Measurements from ENCODE around the gene NDUFS8.

NDUFS8 gene

DNA sequence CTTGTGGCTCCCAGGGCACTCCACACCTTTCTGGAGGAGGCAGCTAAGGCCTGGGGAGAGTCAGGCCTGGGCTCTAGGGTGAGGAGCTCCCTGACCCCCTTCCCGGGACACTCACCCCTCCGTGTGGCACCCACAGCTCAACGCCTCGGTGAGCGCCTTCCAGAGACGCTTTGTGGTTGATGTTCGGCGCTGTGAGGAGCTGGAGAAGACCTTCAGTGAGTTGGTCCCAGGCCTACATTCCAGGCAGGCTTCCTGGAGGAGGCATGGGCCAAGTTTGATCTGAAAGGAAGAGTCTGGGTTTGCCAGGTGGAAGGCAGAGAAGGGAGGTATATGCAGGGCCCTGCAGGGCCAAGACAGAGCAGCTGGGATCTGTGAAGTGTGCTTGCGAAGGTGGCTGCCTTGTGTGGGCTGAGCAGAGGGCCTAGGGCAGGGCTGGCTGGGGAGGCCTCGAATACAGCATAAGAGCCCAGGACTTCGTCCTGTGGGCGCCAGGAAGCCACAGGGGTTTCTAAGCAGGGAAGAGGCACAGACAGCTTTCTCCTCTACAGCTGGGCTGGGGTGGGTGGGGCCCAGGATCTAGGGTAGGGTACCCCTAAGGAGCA, 11.2 kb downstream of the NDUFS8 start:
- no peak overlapping the region for H3K9ac ChIP-seq (ENCODE audit: low read length)
- no peaks in the 10 kb centered on the region for H3K27me3 ChIP-seq (ENCODE audit: control insufficient read depth, insufficient read depth, low read length)
- no peak overlapping the region for H3K27ac ChIP-seq (ENCODE audit: low read length)
- peaks cover 6% of the 10 kb centered on the region for H3K4me1 ChIP-seq (ENCODE audit: control insufficient read depth, low read depth, low read length)
- no peak overlapping the region for H3K4me3 ChIP-seq (ENCODE audit: low read length)
- H3K9me3 ChIP-seq (ENCODE audit: control insufficient read depth, low read depth, low read length) = no peaks in the 10 kb centered on the region
- no peaks in the 10 kb centered on the region for H3K36me3 ChIP-seq (ENCODE audit: control insufficient read depth, low read depth, low read length)

DNA sequence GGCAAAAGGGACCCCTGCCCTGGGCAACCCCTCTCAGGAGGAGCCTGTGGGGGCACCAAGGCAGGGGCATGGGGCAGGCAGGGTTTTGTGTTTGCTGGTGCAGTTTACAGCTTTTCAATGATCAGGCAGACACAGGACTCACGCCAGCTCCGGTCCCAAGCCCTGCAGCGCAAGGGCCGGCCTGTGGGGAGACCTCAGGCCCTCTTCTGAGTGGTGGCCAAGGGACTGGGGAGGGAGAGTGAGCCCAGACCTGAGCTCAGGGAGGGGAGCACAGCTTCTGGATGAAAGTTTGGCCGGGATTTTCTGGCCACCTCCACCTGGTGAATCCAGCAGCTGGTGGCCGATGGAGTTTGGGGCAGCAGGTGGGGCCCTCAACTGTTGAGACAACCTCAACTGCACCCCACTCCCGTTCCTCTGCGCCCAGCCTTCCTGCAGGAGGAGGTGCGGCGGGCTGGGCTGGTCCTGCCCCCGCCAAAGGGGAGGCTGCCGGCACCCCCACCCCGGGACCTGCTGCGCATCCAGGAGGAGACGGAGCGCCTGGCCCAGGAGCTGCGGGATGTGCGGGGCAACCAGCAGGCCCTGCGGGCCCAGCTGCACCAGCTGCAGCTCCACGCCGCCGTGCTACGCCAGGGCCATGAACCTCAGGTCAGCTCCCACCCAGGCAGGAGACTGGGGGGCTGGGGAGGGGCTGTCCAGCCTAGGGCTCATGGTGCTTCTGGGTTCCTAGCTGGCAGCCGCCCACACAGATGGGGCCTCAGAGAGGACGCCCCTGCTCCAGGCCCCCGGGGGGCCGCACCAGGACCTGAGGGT, 11.9 kb downstream of the NDUFS8 start:
- Histone ChIP-seq H3K27ac (ENCODE audit: low read length) (no peak overlapping the region), H3K9me3 (ENCODE audit: control insufficient read depth, low read depth, low read length) (no peaks in the 10 kb centered on the region), H3K4me3 (ENCODE audit: low read length) (no peak overlapping the region), H3K9ac (ENCODE audit: low read length) (no peak overlapping the region), H3K36me3 (ENCODE audit: control insufficient read depth, low read depth, low read length) (no peaks in the 10 kb centered on the region), H3K27me3 (ENCODE audit: control insufficient read depth, insufficient read depth, low read length) (no peaks in the 10 kb centered on the region), H3K4me1 (ENCODE audit: control insufficient read depth, low read depth, low read length) (peaks cover 6% of the 10 kb centered on the region)

DNA sequence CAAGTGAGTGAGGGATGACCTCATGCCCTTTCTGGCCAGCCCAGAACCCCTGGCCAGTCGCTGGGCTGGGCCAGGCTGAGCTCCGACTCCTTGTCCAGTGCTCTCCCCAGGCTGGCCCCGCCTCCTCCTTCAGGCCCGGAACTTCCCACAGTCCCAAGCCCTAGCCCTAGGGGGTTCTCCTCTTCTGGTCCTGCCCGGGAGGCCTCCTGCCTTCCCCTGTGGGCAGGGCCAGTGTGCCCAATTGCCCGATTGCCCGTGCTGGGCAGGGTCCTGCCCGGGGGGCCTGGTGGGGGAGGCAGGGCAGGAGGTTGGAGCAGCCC, 12.5 kb downstream of the NDUFS8 start:
- no peaks in the 10 kb centered on the region for H3K36me3 ChIP-seq (ENCODE audit: control insufficient read depth, low read depth, low read length)
- H3K9me3 ChIP-seq (ENCODE audit: control insufficient read depth, low read depth, low read length) = no peaks in the 10 kb centered on the region
- H3K27me3 ChIP-seq (ENCODE audit: control insufficient read depth, insufficient read depth, low read length) = no peaks in the 10 kb centered on the region
- H3K27ac ChIP-seq (ENCODE audit: low read length) = no peak overlapping the region
- peaks cover 6% of the 10 kb centered on the region for H3K4me1 ChIP-seq (ENCODE audit: control insufficient read depth, low read depth, low read length)
- H3K4me3 ChIP-seq (ENCODE audit: low read length) = no peak overlapping the region
- no peak overlapping the region for H3K9ac ChIP-seq (ENCODE audit: low read length)

DNA sequence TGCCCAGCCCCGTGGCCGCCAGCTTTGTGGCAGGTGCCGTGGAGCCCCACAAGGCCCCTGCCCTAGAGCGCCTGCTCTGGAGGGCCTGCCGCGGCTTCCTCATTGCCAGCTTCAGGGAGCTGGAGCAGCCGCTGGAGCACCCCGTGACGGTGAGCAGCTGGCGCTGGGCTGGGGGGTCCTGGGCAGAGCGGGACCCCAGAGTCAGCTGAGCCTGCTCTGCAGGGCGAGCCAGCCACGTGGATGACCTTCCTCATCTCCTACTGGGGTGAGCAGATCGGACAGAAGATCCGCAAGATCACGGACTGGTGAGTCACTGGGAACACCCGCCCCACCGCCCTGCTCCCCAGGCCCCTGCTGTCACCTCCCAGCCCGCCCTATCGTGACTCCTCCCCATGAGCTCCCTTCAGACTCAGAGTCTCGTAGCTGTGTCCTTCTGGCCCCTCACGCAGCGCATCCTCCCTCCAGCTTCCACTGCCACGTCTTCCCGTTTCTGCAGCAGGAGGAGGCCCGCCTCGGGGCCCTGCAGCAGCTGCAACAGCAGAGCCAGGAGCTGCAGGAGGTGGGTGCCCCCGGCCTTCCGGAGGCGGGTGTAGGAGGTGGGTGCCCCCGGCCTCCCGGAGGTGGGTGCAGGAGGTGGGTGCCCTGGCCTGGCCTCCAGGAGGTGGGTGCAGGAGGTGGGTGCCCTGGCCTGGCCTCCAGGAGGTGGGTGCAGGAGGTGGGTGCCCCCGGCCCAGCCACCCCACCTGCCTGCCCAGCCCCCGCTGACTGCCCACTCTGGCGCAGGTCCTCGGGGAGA, 13.1 kb downstream of the NDUFS8 start:
- Histone ChIP-seq H3K27ac (ENCODE audit: low read length) (no peak overlapping the region), H3K36me3 (ENCODE audit: control insufficient read depth, low read depth, low read length) (no peaks in the 10 kb centered on the region), H3K4me3 (ENCODE audit: low read length) (no peak overlapping the region), H3K9me3 (ENCODE audit: control insufficient read depth, low read depth, low read length) (no peaks in the 10 kb centered on the region), H3K4me1 (ENCODE audit: control insufficient read depth, low read depth, low read length) (peaks cover 2% of the 10 kb centered on the region), H3K9ac (ENCODE audit: low read length) (no peak overlapping the region), H3K27me3 (ENCODE audit: control insufficient read depth, insufficient read depth, low read length) (no peaks in the 10 kb centered on the region)

DNA sequence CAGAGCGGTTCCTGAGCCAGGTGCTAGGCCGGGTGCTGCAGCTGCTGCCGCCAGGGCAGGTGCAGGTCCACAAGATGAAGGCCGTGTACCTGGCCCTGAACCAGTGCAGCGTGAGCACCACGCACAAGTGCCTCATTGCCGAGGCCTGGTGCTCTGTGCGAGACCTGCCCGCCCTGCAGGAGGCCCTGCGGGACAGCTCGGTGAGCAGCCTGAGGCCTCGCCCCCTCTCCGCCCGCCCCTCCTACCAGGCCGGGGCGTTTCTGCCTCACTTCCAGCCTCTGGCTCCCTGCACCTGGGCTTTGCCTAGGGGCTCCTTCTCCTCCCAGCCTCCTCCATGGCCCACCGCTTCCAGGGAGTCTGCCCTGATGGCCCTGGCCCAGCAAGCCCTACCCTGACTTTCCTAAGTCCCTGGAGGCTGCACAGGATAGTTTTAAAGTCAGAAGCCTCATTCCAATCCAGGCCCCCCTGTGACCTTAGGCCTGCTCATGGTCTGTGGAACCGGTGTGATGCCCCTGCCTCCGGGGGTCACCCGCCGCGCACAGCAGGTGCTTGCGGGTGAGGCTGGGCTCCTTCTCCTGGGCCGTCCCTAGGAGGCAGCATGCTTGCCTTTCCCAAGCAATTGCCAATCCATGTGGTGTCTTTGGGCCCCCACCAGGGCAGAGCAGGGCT, 13.8 kb downstream of the NDUFS8 start:
- H3K9ac ChIP-seq (ENCODE audit: low read length) = no peak overlapping the region
- no peaks in the 10 kb centered on the region for H3K27me3 ChIP-seq (ENCODE audit: control insufficient read depth, insufficient read depth, low read length)
- no peaks in the 10 kb centered on the region for H3K9me3 ChIP-seq (ENCODE audit: control insufficient read depth, low read depth, low read length)
- peaks cover 2% of the 10 kb centered on the region for H3K4me1 ChIP-seq (ENCODE audit: control insufficient read depth, low read depth, low read length)
- no peaks in the 10 kb centered on the region for H3K36me3 ChIP-seq (ENCODE audit: control insufficient read depth, low read depth, low read length)
- no peak overlapping the region for H3K27ac ChIP-seq (ENCODE audit: low read length)
- H3K4me3 ChIP-seq (ENCODE audit: low read length) = no peak overlapping the region

DNA sequence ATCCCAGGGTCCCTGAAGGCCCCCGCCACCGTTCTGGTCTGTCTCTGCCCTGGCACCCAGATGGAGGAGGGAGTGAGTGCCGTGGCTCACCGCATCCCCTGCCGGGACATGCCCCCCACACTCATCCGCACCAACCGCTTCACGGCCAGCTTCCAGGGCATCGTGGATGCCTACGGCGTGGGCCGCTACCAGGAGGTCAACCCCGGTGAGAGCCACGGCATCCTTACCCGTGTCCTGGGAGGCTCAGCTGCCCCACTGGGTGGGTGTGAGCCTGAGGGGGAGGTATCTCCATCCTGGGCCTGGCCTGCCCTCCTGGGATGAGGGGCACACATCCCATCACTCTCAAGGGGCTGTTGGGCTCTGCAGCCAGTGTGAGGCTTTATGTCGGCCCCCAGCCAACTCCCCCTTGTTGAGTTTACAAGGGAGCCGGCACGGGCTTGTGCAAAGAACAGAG, 14.4 kb downstream of the NDUFS8 start:
- Histone ChIP-seq H3K36me3 (ENCODE audit: control insufficient read depth, low read depth, low read length) (no peaks in the 10 kb centered on the region), H3K27ac (ENCODE audit: low read length) (no peak overlapping the region), H3K27me3 (ENCODE audit: control insufficient read depth, insufficient read depth, low read length) (no peaks in the 10 kb centered on the region), H3K9ac (ENCODE audit: low read length) (no peak overlapping the region), H3K4me1 (ENCODE audit: control insufficient read depth, low read depth, low read length) (peaks cover 2% of the 10 kb centered on the region), H3K9me3 (ENCODE audit: control insufficient read depth, low read depth, low read length) (no peaks in the 10 kb centered on the region), H3K4me3 (ENCODE audit: low read length) (no peak overlapping the region)

DNA sequence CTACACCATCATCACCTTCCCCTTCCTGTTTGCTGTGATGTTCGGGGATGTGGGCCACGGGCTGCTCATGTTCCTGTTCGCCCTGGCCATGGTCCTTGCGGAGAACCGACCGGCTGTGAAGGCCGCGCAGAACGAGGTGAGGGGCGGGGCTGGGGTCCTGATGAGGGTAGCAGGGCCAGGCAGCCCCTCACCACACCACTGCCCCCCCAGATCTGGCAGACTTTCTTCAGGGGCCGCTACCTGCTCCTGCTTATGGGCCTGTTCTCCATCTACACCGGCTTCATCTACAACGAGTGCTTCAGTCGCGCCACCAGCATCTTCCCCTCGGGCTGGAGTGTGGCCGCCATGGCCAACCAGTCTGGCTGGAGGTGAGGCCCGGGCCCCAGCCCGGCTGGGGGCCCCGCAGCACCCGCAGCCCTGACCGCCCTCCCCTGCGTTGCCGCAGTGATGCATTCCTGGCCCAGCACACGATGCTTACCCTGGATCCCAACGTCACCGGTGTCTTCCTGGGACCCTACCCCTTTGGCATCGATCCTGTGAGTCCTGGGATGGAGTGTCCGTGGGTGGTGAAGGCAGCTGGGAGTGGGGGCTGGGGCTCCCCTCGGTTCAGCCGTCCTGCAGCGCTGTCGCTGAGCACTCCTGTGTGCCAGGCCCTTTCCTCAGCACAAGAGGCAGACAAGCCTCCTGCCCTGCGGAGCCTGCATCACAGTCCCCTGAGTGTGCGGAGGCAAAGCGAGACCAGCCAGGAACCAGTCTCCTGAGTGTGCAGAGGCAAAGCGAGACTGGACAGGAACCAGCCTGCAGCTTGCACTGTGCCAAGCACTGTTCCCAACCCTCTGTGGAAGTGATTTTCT, 17.2 kb downstream of the NDUFS8 start:
- H3K4me1 ChIP-seq (ENCODE audit: control insufficient read depth, low read depth, low read length) = no peaks in the 10 kb centered on the region
- H3K9me3 ChIP-seq (ENCODE audit: control insufficient read depth, low read depth, low read length) = no peaks in the 10 kb centered on the region
- no peak overlapping the region for H3K4me3 ChIP-seq (ENCODE audit: low read length)
- no peaks in the 10 kb centered on the region for H3K36me3 ChIP-seq (ENCODE audit: control insufficient read depth, low read depth, low read length)
- H3K9ac ChIP-seq (ENCODE audit: low read length) = no peak overlapping the region
- no peak overlapping the region for H3K27ac ChIP-seq (ENCODE audit: low read length)
- no peaks in the 10 kb centered on the region for H3K27me3 ChIP-seq (ENCODE audit: control insufficient read depth, insufficient read depth, low read length)

DNA sequence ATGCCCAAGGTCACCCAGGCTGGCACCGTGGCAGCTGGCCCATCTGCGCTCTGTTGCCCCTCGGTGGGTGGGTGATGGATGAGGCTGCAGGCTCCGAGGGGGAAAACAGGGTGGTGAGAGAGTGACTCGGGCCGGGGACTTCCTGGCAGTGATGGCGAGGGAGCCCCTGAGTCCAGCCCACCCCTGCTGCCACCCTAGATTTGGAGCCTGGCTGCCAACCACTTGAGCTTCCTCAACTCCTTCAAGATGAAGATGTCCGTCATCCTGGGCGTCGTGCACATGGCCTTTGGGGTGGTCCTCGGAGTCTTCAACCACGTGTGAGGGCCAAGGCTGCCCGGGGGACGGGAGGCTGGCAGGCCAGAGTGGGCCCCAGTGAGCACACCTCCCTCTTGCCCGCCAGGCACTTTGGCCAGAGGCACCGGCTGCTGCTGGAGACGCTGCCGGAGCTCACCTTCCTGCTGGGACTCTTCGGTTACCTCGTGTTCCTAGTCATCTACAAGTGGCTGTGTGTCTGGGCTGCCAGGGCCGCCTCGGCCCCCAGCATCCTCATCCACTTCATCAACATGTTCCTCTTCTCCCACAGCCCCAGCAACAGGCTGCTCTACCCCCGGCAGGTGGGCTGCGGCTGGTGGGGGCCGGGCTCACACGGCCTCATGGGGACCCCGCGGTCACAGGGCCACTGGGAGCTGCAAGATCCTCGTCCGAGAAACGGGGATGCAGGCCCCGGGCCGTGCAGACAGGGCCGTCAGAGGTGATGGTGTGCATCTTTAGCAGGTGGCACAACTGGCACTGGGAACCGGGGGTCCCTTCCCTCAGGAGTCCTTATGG, 18.4 kb downstream of the NDUFS8 start:
- no peaks in the 10 kb centered on the region for H3K9me3 ChIP-seq (ENCODE audit: control insufficient read depth, low read depth, low read length)
- no peak overlapping the region for H3K27ac ChIP-seq (ENCODE audit: low read length)
- H3K9ac ChIP-seq (ENCODE audit: low read length) = no peak overlapping the region
- H3K36me3 ChIP-seq (ENCODE audit: control insufficient read depth, low read depth, low read length) = no peaks in the 10 kb centered on the region
- no peaks in the 10 kb centered on the region for H3K4me1 ChIP-seq (ENCODE audit: control insufficient read depth, low read depth, low read length)
- no peaks in the 10 kb centered on the region for H3K27me3 ChIP-seq (ENCODE audit: control insufficient read depth, insufficient read depth, low read length)
- H3K4me3 ChIP-seq (ENCODE audit: low read length) = no peak overlapping the region

DNA sequence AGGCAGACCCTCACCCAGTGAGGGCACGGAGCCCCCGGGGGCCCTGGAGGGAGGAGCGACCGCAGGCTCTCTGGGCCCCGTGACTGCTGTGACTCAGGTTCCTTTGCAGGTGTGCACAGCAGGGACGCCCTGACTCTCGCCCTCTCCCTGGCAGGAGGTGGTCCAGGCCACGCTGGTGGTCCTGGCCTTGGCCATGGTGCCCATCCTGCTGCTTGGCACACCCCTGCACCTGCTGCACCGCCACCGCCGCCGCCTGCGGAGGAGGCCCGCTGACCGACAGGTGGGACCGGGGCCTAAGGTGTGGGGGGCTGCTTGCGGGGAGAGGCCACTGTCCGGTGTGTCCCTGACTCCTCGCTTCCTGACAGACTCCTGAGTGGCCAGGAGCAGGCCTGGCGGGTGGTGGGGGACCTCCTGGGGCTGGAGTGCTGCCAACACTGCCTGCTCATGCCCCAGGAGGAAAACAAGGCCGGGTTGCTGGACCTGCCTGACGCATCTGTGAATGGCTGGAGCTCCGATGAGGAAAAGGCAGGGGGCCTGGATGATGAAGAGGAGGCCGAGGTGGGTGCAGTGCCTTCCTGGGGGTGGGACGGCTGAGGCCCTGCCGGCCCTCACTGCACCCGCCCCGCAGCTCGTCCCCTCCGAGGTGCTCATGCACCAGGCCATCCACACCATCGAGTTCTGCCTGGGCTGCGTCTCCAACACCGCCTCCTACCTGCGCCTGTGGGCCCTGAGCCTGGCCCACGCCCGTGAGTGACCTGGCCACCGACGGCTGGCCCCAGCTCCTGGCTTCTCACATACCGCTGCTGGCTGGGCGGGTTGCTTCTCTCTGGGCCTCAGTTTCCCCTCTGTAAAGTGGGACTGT, 19.3 kb downstream of the NDUFS8 start:
- no peak overlapping the region for H3K4me3 ChIP-seq (ENCODE audit: low read length)
- H3K27me3 ChIP-seq (ENCODE audit: control insufficient read depth, insufficient read depth, low read length) = no peaks in the 10 kb centered on the region
- H3K27ac ChIP-seq (ENCODE audit: low read length) = no peak overlapping the region
- H3K4me1 ChIP-seq (ENCODE audit: control insufficient read depth, low read depth, low read length) = no peaks in the 10 kb centered on the region
- no peak overlapping the region for H3K9ac ChIP-seq (ENCODE audit: low read length)
- no peaks in the 10 kb centered on the region for H3K36me3 ChIP-seq (ENCODE audit: control insufficient read depth, low read depth, low read length)
- H3K9me3 ChIP-seq (ENCODE audit: control insufficient read depth, low read depth, low read length) = no peaks in the 10 kb centered on the region

Measured in iPS-18a (cell line).